GM19463 (cell line): ENCODE results near the gene MYO7A.

ENCODE experiments used
- ATAC-seq: cut with Tn5 transposase; IDR thresholded peaks from one replicate; pipeline ENCODE4 v1.9.1; 2021; ENCODE audit warnings: mild to moderate bottlenecking, moderate library complexity; ENCODE audit not compliant: unreplicated experiment

MYO7A gene

GRCh38 chr11:77196961-77197360, 68.9 kb downstream of the MYO7A start:
- ATAC-seq: no peak

GRCh38 chr11:77197626-77198320, 69.7 kb downstream of the MYO7A start:
- no peak for ATAC-seq

- no peak for ATAC-seq
These were observed 70.4 kb downstream of the MYO7A start for GRCh38 chr11:77198440-77198849.

GRCh38 chr11:77199137-77199745, 71.2 kb downstream of the MYO7A start:
- no peak for ATAC-seq

- ATAC-seq: no peak
These were observed 72.6 kb downstream of the MYO7A start for GRCh38 chr11:77200351-77201268.

GRCh38 chr11:77201370-77201769, 73.3 kb downstream of the MYO7A start:
- ATAC-seq: no peak

- ATAC-seq: no peak
These were observed 74.2 kb downstream of the MYO7A start for GRCh38 chr11:77201991-77202841.

GRCh38 chr11:77202941-77203900, 75.2 kb downstream of the MYO7A start:
- ATAC-seq: no peak

- ATAC-seq: no peak
These were observed 76.1 kb downstream of the MYO7A start for GRCh38 chr11:77203901-77204753.

GRCh38 chr11:77204754-77205466, 76.9 kb downstream of the MYO7A start:
- ATAC-seq: no peak

- no peak for ATAC-seq
These were observed 77.6 kb downstream of the MYO7A start for GRCh38 chr11:77205467-77206263.

GRCh38 chr11:77206264-77207018, 78.4 kb downstream of the MYO7A start:
- no peak for ATAC-seq

GRCh38 chr11:77207019-77207485, 79.0 kb downstream of the MYO7A start:
- ATAC-seq: no peak

- ATAC-seq: no peak
These were observed 79.7 kb downstream of the MYO7A start for GRCh38 chr11:77207618-77208313.

- no peak for ATAC-seq
These were observed 80.5 kb downstream of the MYO7A start for GRCh38 chr11:77208535-77208934.

- no peak for ATAC-seq
These were observed 81.6 kb downstream of the MYO7A start for GRCh38 chr11:77209663-77210062.
